Kidney epithelial cell (primary cell): ENCODE results near the gene PRR11. TPM values are rescaled to one million over a fixed set of nuclear protein-coding genes. Genes with fewer than 3 reads are reported as not detected.

Experiments used
- DNase-seq: peaks from one replicate; pipeline ENCODE4 v3.0.0-alpha.2; 2010; ENCODE audit warnings: low read depth
- H3K27me3 ChIP-seq: 2 replicates; pipeline ENCODE4 v1.6.0; 2011; ENCODE audit warnings: low read length; ENCODE audit not compliant: control insufficient read depth, insufficient read depth
- H3K36me3 ChIP-seq: 2 replicates; pipeline ENCODE4 v1.5.1; 2011; ENCODE audit warnings: low read length; ENCODE audit not compliant: control insufficient read depth, insufficient read depth
- H3K4me3 ChIP-seq: 2 replicates; pipeline ENCODE4 v1.5.1; 2011; ENCODE audit warnings: low read depth, mild to moderate bottlenecking, control low read depth, low read length
- CTCF ChIP-seq: IDR thresholded peaks from 2 replicates; pipeline ENCODE4 v1.5.1; 2011; ENCODE audit warnings: mild to moderate bottlenecking, moderate library complexity, low read length, control low read depth, inconsistent platforms; ENCODE audit not compliant: insufficient read depth, poor library complexity, severe bottlenecking
- total RNA-seq: library from RNA; depleted of rRNA; stranded (reverse); fragments of >200 nt; gene quantifications from 2 replicates; pipeline ENCODE4 v1.2.3, GENCODE V29; 2015

The PRR11 gene
- total RNA-seq, 1 donor from 2014 or later, result 7.4 TPM

GRCh38 chr17:59110973-59111372 lies 44.6 kb upstream of the PRR11 start:
- no peak for DNase-seq
- no peak for TF ChIP-seq CTCF
- H3K27me3 ChIP-seq, result no peaks in the 10 kb centered on the region
- no peak overlapping the region for H3K4me3 ChIP-seq
- H3K36me3 ChIP-seq, result no peaks in the 10 kb centered on the region

GRCh38 chr17:59111539-59111938 lies 44.0 kb upstream of the PRR11 start:
- TF ChIP-seq CTCF, result no peak
- no peak overlapping the region for H3K4me3 ChIP-seq
- no peaks in the 10 kb centered on the region for H3K27me3 ChIP-seq
- no peaks in the 10 kb centered on the region for H3K36me3 ChIP-seq
- no peak for DNase-seq

- H3K36me3 ChIP-seq, result no peaks in the 10 kb centered on the region
- no peak overlapping the region for H3K4me3 ChIP-seq
- H3K27me3 ChIP-seq, result no peaks in the 10 kb centered on the region
- no peak for TF ChIP-seq CTCF
- DNase-seq, result no peak
Measured at GRCh38 chr17:59115474-59115873, 40.1 kb upstream of the PRR11 start.

GRCh38 chr17:59121901-59122480 lies 33.6 kb upstream of the PRR11 start:
- no peak for TF ChIP-seq CTCF
- Histone ChIP-seq H3K36me3 (no peaks in the 10 kb centered on the region), H3K27me3 (no peaks in the 10 kb centered on the region), H3K4me3 (no peak overlapping the region)
- DNase-seq, result peak; percentile 71

GRCh38 chr17:59124665-59125064 lies 30.9 kb upstream of the PRR11 start:
- DNase-seq, result no peak
- no peak for TF ChIP-seq CTCF
- Histone ChIP-seq H3K4me3 (no peak overlapping the region), H3K27me3 (no peaks in the 10 kb centered on the region), H3K36me3 (no peaks in the 10 kb centered on the region)

GRCh38 chr17:59126809-59127417 lies 28.6 kb upstream of the PRR11 start:
- DNase-seq, result no peak
- H3K36me3 ChIP-seq, result no peaks in the 10 kb centered on the region

More at GRCh38 chr17:59126809-59127417, 28.6 kb upstream of the PRR11 start:
- no peaks in the 10 kb centered on the region for H3K27me3 ChIP-seq
- TF ChIP-seq CTCF, result no peak
- no peak overlapping the region for H3K4me3 ChIP-seq
